HG02840 (cell line): ENCODE results near the gene CCNQ.
A peak's percentile ranks its signal among the peaks of the same experiment; 100 is the strongest.

Experiments used
- ATAC-seq: cut with Tn5 transposase; IDR thresholded peaks from one replicate; pipeline ENCODE4 v1.9.1; 2021; ENCODE audit warnings: mild to moderate bottlenecking, moderate library complexity, moderate number of reproducible peaks; ENCODE audit not compliant: unreplicated experiment, low FRiP score

The CCNQ gene

DNA sequence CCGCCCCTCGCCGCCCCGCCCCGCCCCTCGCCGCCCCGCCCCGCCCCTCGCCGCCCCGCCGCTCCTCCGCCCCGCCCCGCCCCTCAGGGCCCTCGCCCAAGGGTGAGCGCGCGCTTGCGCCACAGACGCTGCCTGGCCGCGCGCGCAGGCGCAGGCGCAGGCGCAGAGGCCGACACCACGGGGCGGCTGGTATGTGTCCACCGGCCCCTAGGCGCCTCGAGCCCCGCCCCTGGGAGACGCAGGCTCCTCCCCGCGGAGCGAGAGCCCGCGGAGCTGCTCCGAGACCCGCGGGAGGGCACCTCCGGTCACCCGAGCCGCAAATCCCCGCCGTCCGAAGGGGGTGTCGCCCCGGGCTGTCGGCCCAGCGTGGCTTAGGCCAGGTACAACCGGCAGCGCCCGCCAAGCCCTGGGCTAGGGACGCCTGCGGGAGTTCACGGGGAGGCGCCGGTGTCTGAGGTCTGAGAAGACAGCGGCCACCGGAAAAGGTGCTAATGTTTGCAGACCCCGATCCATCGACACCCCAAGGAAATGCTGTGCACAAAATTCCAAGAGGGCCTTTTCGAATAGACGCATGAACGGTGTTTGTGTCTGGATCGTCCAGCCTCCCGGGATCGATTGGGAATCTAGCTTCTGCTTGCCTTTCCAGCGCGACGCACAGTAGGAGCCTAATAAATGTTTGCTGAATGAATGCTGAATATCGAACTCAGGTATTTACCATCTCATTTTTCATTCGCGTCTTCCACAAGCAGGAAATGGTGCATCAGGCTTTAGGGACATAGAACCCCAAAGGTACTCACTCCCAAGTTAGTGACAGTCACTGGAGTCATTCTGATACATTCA is 473 bp upstream of the CCNQ start:
- ATAC-seq, result peak; percentile 79

DNA sequence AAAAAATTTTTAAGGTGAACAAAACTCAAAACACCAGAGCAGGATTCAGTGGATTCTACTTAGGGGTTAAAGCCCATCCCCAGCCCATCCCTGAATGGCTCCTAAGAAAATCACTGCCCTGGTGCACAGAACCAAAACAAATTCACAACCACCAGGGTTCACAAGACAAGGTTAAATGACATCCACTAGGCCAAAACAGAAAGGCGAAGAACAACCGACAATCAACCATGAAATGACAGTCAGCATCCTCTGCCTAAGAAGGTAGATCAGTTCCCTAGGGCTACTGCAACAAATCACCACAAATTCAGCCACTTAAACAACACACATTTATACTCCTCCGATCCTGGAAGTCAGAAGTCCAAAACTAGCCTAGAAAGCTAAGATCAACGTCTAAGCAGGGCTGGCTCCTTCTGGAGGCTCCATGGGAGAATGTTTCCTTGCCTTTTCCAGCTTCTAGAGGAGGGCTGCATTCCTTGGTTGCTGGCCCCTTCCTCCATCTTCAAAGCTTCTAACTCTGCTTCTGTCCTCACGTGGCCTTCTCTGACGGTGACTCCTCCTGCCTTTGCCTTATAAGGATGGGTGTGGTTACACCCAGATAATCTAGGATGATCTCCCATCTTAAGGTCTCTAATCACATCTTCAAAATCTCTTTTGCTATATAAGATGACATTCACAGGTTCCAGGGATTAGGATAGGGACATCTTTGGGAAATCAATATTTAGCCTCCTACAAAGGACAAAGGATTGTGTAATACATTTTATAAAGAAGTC is 1.8 kb downstream of the CCNQ start:
- no peak for ATAC-seq

DNA sequence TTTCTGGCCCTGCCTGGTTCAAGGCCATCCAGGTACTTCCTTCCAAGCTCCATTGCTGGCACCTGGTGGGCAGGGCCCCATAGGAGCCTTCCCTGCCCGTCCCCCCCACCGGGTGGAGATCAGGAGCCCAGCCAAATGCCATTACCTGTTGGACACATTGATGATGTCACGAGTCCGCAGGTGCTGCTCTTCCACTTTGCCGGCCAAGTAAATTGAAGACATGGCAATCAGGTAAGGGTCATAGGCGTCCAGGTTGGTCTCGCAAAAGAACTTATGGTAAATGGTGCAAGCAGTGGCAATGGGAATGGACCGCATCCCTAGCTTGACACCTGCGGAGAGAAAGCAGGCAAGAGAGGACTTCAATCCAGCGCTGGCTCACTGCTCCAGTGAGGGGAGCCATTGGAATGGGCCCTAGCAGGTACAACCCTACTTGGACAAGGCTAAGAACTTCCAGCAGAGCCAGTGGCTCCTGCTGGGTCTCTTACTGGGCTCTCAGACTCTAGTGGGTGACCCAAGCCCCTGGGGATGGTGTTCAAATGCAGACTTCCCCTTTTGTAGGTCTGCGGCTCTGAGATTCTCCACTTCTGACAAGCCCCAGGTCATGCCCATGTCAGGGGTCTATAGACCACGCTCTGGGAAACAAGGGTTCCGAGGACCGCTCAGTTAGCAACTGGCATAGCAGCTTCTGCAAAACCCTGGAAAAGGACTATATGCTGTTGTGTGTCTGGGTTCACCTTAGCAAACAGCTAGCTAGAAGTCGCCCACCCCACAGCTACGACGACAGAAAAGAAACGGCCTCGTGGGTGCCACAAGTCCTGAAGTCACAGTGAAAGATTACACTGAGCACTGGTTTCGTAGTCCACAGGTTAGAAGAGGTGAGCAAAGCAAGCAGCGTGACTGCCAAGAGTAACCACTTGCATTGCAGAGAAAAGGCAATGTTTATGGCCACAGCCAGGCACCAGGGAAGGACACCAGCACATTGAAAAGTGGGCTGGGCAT is 2.8 kb downstream of the CCNQ start:
- ATAC-seq, result no peak

DNA sequence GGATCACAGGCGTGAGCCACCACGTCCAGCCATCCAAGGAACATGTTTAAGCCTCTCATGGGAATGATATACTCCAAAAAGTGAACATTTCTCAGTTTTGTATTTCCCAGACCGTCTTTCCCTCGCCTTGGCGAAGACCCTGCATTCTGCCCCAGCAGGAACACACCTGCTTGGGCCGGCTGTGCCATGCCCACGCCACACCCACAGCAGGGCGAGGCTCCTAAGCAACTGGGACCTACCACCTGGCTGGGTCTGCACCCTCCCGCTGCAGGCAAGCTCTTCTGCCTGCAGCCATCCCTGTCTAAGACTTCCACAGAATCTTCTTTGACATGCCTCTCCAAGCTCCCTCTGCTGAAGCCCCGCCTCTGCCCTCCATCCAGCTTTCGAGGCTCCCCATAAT is 3.6 kb downstream of the CCNQ start:
- no peak for ATAC-seq

DNA sequence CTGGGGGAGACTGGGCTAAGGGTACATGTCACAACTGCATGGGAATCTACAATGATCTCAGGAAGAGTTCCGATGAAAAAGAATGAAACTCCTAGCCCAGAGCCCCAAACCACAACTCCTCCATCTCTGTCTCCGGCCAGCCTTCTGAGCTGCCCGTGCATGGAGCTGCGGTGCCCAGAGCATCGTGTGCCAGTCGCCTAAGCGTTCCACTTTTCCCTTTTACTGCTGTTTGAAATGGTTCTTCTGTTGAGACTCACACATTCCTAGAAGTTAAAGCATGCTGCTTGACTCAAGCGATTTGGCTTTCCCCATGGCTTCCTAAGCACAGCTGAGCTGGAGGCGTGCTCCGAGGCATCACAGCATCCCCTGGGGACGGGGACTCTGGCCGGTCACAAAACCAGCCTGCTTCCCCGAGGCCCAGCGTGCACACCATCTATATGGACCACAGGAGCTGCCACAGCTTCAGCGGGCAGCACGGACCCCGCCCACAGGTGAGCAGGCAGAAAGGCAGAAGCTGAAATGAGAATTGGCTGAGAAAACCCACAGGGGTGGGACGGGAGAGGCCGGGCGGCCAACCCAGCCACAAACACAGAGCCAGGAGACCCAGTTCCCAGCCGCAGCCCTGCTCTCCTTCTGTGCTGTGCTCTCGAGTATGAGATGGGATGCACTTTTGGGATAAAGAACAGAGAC is 5.0 kb downstream of the CCNQ start:
- no peak for ATAC-seq

DNA sequence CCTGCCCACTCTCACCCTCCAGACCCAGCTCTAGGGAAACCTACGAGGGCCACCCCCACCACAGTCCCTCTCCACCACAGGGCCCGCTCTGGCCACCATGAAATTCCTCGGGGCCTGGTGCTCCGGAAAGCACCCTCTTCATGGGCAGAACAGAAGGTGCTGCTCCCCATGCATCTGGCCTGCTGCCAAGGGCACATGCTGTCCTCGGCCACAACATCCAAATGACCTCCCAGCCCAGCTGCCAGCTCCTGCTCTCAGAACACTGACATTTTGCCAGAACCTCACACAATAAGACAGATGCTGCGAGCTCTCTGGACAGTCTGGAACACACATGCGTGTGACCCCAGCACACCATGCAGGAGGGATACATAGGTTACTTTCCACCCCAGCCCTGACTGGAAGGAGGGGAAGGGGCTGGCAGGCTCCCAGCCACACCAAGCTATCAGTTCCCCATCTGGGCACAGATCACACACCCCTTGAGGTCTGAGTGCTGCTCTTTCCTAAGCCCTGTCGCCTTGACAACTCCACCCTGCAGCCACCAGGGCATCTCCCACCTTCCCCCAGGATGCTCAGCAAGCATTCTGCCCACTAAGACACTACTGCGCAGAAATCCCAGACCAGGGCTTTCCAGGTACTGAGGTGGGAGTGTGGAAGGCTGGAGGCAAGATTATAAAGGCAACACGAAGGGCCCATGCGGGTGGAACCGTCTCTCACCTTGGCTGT is 5.8 kb downstream of the CCNQ start:
- ATAC-seq, result no peak

DNA sequence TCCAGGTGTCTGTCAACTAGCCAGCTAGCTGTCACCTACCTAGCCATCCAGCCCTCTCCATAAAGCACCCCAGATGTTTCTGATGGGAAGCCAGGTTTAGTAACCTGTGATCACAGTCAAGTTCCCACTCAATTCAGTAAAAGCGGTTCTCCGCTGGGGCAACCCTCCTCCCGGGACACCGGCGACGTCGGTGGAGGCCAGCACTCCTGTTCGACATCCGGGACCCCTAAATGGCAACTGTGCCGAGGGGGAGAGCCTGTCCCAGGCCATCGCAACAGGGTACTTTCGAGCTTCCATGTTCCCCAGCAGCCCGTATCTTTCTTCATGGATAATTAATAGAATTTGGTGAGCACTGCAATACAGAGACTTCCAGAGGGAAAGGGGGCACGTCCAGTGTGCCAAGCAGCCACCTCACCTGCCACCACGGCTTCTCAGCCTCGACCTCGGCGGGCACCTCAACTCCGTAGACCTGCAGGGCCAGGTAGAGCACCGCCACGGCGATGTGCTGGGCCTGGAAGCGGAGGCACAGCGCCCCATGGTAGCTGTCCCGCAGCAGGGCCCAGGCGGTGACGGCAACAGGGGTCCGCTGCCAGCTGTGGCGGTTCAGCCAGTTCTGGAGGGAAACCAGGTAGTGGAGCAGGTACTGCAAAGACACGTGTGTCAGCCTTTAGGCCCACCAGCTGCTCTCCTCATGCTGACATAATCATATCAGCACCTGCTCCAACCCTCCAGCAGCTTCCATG is 6.7 kb downstream of the CCNQ start:
- ATAC-seq, result no peak

DNA sequence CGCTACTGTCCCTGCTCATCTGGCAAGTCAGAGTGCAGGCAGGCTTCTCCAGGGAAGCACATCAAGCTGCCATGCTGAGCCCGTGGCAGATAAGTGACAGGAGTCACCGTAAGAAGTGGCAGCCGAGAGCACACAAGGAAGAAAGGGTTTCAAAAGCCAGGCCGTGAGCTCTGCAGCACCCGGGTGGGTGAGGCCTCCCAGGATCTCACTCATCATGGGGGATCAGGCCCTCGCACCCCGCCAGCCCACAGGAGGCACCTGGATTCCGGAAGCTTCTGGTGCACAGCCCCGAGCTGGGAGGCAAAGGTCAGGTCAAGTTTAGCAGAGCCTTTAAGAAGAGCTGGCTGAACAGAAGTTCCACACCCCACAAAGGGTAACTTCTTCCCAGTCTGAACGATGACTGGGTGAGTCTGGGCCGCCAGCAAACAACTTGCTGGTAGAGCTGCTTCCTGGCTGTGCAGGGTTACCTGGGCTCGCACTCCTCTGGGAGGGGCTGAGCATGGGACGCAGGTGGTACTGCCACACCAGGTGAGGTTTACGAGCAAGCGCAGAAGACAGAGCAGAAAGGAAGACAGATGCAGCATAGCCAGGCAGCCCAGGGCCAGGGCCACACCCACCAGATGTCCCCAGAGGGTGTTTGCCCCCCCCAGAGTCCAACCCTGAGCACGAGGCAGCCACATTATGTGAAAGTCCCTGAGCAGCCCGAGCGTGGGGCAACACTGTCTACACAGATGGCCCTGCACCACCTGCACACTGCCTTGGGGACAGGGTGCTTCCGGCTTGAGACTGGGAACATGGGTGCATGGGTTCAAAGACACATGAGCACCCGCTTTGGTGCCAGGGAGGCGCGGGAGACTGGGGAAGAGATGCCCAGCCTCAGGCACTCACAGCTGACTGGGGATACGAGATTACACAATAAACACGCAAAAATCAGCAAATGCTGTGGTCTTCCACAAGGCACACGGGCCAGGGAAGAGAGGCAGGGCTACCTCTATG is 7.7 kb downstream of the CCNQ start:
- no peak for ATAC-seq

DNA sequence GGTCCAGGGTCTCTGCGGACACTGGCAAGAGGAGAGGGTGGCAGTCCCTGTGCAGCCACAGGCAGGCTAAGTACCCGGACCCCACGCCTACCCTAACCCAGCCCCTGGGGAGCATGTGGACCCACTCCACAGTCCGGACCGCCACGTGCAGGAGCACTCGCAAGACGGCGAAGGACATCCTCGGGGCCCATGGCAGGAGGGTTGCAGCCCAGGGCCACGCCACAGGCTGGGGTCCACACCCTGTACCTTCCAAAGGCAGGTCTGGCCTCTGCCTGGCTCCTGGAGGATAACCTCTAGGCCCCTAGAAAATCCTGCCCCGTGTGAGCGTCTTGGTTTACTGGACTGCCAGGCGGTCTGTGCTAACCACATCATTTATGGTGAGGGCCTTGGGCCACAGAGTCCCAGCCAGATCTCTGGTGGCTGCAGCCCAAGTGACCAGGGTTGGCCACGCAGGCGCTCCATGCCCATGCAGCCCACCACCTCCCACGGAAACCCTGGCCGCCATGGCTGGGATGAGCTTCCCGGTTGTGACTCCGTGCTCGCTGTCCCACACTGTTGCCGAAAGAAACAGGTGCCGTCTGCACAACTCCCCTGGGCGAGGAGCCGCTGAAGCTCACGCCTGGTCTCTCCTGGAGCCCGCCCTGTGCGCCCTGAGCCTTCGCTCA is 10.0 kb downstream of the CCNQ start:
- ATAC-seq, result no peak

DNA sequence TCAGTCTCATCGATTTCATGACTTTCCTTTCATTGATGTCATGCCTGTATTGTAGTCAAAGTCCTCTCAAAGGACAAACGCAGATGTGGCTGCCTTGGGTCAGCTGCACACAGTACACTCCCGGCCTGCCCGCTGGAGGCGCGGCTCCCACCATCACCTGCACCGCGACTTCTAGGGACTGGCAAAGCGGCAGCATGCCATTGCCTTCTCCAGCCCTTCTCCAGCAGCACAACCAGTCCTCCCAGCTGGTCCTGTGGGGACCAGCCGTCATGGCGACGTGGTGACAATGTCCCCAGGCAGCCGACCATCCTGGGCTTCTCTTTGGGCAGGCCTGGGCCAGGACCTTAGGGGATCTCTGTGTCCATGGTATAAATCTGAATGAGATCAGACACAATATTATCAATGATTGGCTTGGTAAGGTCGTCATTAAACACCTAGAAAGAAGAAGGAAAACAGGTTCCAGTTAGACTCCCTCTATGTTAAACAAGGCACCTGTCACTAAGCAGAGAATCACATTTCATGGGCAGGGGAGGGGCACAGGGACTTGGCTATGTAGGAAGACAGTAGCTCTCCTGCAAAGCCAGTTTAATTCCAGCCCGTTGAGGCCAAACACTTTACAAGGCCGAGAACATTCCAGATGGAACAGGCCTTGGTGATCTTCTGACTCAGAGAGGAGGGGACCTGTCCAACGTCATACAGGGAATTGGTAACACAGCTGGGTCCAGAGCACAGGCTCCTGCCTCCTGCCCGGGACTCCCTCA is 10.7 kb downstream of the CCNQ start:
- ATAC-seq, result no peak

DNA sequence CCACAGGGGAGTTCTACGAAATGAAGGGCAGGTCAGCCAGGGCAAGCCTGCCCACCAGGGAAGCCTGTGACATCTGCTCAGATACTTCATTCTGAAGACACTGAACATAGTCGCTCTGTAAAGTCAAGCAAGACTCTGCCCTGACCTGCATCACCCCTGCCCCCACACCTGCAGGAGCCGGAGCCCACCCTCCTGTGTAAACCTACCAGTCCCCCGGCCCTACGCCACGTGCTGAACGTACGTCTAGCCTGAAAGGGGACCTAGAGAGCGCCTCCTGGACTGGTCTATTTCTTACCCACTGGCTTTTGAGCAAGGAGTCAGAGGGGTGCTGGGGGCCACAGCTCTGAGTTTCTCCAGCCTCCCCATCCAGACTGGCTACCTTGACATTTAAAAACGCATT is 11.6 kb downstream of the CCNQ start:
- no peak for ATAC-seq

DNA sequence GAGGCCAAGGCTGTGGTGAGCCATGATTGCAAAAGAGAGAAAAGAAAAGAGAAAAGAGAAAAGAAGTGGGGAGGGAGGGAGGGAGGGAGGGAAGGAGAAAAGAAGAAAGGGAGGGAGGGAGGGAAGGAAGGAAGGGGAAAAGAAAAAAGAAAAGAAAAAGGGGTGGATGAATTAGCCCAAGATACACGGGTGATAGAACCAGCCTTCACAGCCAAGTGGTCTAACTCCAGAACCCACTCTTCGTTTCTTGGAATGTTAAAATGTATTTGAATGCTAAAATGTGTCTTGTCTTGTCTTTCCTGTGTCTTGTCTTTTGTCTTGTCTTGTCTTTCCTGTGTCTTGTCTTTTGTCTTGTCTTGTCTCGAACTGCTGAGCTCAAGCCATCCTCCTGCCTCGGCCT is 13.1 kb downstream of the CCNQ start:
- ATAC-seq, result no peak

DNA sequence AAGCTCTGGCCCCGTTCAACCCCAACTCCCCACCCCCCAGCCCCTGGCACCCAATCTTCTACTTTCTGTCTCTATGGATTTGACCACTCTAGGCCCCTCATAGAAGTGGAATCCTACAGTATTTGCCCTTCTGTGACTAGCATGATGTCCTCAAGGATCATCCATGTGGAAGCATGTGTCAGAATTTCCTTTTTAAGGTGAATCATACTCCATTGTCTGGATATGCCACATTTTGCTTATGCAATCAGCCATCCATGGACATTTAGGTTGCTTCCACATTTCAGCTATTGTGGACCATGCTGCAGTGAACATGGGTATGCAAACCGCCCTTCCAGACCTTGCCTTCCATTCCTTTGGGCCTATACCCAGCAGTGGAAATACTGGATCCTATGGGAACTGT is 15.5 kb downstream of the CCNQ start:
- no peak for ATAC-seq

DNA sequence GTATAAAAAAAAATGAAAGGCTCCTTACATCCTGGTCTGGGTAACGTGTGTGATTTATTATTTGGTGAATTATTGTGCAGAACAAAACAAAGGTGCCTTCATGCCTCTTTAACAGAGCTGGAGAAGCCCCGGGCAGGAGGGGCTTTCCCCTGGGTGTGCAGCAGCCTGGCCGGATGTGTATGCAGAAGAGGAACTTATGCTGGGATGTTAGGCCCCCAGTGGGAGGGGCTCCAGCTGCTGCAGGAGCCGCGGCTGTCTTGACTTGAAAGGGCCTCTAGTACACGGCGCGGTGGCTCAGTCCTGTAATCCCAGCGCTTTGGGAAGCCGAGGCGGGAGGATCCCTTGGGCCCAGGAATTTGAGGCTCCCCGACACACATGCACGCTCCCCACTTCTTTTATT is 16.0 kb downstream of the CCNQ start:
- ATAC-seq, result peak; percentile 98

DNA sequence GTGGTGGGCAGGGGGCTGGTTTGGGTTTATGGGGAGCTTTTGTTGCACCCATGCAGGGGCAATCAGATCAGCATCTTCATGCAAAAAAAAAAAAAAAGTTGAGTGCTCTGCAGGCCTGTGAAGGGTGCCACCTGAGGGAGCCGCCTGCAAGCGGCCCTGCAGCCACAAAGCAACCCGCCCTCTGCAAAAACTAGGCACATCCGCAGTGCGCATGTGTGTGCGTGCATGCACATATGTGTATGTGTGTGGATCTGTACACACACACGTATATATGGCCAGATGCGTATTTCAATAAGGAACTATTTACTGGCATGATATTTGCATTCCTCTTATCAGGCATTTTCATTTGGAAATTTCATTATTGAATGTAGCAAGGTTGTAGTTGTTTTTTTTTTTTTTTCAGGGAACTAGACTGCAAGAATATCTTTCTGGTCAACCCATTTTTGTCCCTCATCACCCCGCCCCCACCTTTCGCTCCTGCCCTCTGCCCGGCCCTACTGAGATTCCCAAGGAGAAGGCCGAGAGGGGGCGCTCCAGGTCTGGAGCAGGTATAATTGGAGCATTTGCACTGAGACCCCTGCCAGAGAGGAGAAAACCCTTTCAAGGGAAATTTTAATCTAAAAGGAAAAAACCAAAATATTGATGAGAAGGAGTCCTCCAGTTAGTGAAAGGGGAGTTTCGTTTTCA is 18.1 kb downstream of the CCNQ start:
- ATAC-seq, result no peak

DNA sequence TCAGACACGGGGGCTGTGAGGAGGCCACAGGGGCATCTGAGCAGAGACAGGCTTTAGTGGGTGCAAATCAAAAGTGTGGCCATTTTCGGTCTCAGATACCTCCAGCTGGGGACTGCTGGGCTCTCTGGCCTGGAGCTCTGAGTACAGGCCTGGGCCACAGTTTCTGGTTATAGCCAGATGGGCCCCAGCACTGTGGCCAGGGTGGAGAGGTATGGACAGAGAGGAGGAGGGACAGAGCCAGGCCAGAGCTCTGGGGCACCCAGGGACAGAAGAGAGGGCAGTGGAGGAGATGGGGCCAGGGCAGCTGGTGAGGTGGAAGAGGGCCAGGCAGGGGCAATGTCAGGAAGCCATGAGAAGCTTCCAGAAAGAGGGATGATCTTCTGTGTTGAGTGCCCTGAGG is 20.1 kb downstream of the CCNQ start:
- no peak for ATAC-seq
